CD4-positive, alpha-beta T cell (primary cell): ENCODE data around the gene RYR2. TPM values are rescaled to one million over a fixed set of nuclear protein-coding genes. Genes with fewer than 3 reads are reported as not detected.

Experiments used
- ATAC-seq: fragments of 200-7000 bp; cut with Tn5 transposase; one replicate; pipeline ENCODE4 v1.10.0; 2022; ENCODE audit warnings: mild to moderate bottlenecking; ENCODE audit not compliant: poor library complexity
- CTCF ChIA-PET: fragments of 350-600 bp; sonication (Branson Sonifier 250); formaldehyde crosslinking; loops from one replicate; lab custom pipeline; 2021; ENCODE audit warnings: antibody characterized with exemption, inconsistent platforms; lab: Charles Lee
- POLR2A ChIA-PET: fragments of 350-600 bp; sonication (Branson Sonifier 250); formaldehyde crosslinking; loops from one replicate; lab custom pipeline; 2021; ENCODE audit warnings: antibody characterized with exemption, inconsistent platforms; lab: Charles Lee
- DNase-seq, 14 experiments: peaks; one replicate each; pipeline ENCODE4 v3.0.0-alpha.2; 2013 to 2020; ENCODE audit warnings: mixed read lengths in 2 of 14
- H3K27ac ChIP-seq, 2 donors: one replicate each; pipeline versions ENCODE4 v1.5.1 to v1.7.0; 2013; ENCODE audit warnings: low read length in 2 of 2, low read depth in 1 of 2, mild to moderate bottlenecking in 1 of 2
- H3K27me3 ChIP-seq, 2 experiments: 1 replicate in 1 of 2; 2 replicates in 1 of 2; pipeline versions ENCODE4 v1.6.1 to v1.7.0; 2013; ENCODE audit warnings: low read length in 2 of 2, control low read depth in 1 of 2, mild to moderate bottlenecking in 1 of 2, moderate library complexity in 1 of 2; ENCODE audit not compliant: insufficient read depth in 2 of 2, control insufficient read depth in 1 of 2
- H3K36me3 ChIP-seq: one replicate; pipeline ENCODE4 v1.6.1; 2013; ENCODE audit warnings: low read length, control low read depth; ENCODE audit not compliant: insufficient read depth
- H3K4me1 ChIP-seq: one replicate; pipeline ENCODE4 v1.6.1; 2013; ENCODE audit warnings: low read length, control low read depth; ENCODE audit not compliant: insufficient read depth
- H3K4me3 ChIP-seq: one replicate; pipeline ENCODE4 v1.5.1; 2013; ENCODE audit warnings: mild to moderate bottlenecking, low read length, moderate library complexity
- H3K9me3 ChIP-seq, 2 experiments: 1 replicate in 1 of 2; 2 replicates in 1 of 2; pipeline versions ENCODE4 v1.6.1 to v1.7.0; 2013; ENCODE audit warnings: low read length in 2 of 2, mild to moderate bottlenecking in 2 of 2, control low read depth in 1 of 2, moderate library complexity in 1 of 2; ENCODE audit not compliant: control insufficient read depth in 1 of 2, insufficient read depth in 1 of 2
- H3K27ac Mint-ChIP-seq: one replicate; pipeline ENCODE4 v1.8.0; 2020; ENCODE audit warnings: mixed read lengths
- H3K27me3 Mint-ChIP-seq: one replicate; pipeline ENCODE4 v1.8.0; 2021; ENCODE audit warnings: mixed read lengths
- H3K36me3 Mint-ChIP-seq: one replicate; pipeline ENCODE4 v1.8.0; 2021; ENCODE audit warnings: low read depth, mixed read lengths
- H3K4me1 Mint-ChIP-seq: one replicate; pipeline ENCODE4 v1.8.0; 2021; ENCODE audit warnings: low read depth, mixed read lengths
- H3K4me3 Mint-ChIP-seq: one replicate; pipeline ENCODE4 v1.8.0; 2020; ENCODE audit warnings: mild to moderate bottlenecking, mixed read lengths
- H3K9me3 Mint-ChIP-seq: one replicate; pipeline ENCODE4 v1.8.0; 2020; ENCODE audit warnings: mixed read lengths
- CTCF ChIP-seq: fragments of 200-600 bp; IDR thresholded peaks from one replicate; pipeline ENCODE4 v1.8.0; 2022; ENCODE audit warnings: antibody characterized with exemption, mild to moderate bottlenecking
- intact Hi-C, 2 experiments: fragments of 100-400 bp; cut with DNase I in 1 of 2; cut with micrococcal nuclease in 1 of 2; formaldehyde crosslinking; loops; one replicate each; pipeline versions ENCODE4 v1.15.1 to v1.9.0; 2023 to 2025; cut with DNase I, micrococcal nuclease
- total RNA-seq, 174 experiments: library from RNA in 2 of 174; stranded (reverse) in 2 of 174; gene quantifications; one replicate each; pipeline ENCODE4 v1.2.3 and lab custom pipeline; 2021 to 2026

RYR2 gene
- total RNA-seq, 2 experiments from 2014 or later = not detected

- Histone ChIP-seq H3K27ac (no peak overlapping the region), H3K36me3 (no peaks in the 10 kb centered on the region), H3K27me3 (no peaks in the 10 kb centered on the region), H3K4me1 (no peaks in the 10 kb centered on the region), H3K9me3 (peaks cover 0 to 4% of the 10 kb centered on the region in 2 experiments), H3K4me3 (no peak overlapping the region)
- peaks cover 10% of the 10 kb centered on the region for H3K27me3 Mint-ChIP-seq
- no peak for TF ChIP-seq CTCF
- H3K9me3 Mint-ChIP-seq = no peaks in the 10 kb centered on the region
- no peak overlapping the region for H3K27ac Mint-ChIP-seq
- POLR2A ChIA-PET = no interaction called here
- no peaks in the 10 kb centered on the region for H3K4me1 Mint-ChIP-seq
- ATAC-seq (no peak), DNase-seq (no peak)
- H3K4me3 Mint-ChIP-seq = no peak overlapping the region
- intact Hi-C loops = no loop called here
- CTCF ChIA-PET = no interaction called here
- no peaks in the 10 kb centered on the region for H3K36me3 Mint-ChIP-seq
Measured at GRCh38 chr1:237223419-237223818, 181.4 kb downstream of the RYR2 start.

- no peak overlapping the region for H3K4me3 ChIP-seq
- H3K27me3 Mint-ChIP-seq = no peaks in the 10 kb centered on the region
- H3K27ac ChIP-seq = no peak overlapping the region
- no peak for TF ChIP-seq CTCF
- no peak overlapping the region for H3K4me3 Mint-ChIP-seq
- H3K4me1 ChIP-seq = no peaks in the 10 kb centered on the region
- no peaks in the 10 kb centered on the region for H3K36me3 ChIP-seq
- no peaks in the 10 kb centered on the region for H3K9me3 Mint-ChIP-seq
- ChIA-PET CTCF (no interaction called here), POLR2A (no interaction called here)
- H3K27ac Mint-ChIP-seq = no peak overlapping the region
- no peaks in the 10 kb centered on the region for H3K4me1 Mint-ChIP-seq
- no peak for DNase-seq
- intact Hi-C loops = no loop called here
- H3K9me3 ChIP-seq = no peaks in the 10 kb centered on the region
- no peak for ATAC-seq
- H3K27me3 ChIP-seq = no peaks in the 10 kb centered on the region
- H3K36me3 Mint-ChIP-seq = no peaks in the 10 kb centered on the region
Measured at GRCh38 chr1:237226177-237226944, 184.4 kb downstream of the RYR2 start.

GRCh38 chr1:237227476-237227875, 185.5 kb downstream of the RYR2 start:
- ChIA-PET POLR2A (no interaction called here), CTCF (no interaction called here)
- intact Hi-C loops = no loop called here
- no peaks in the 10 kb centered on the region for H3K4me1 ChIP-seq
- no peak overlapping the region for H3K27ac ChIP-seq
- no peak overlapping the region for H3K4me3 Mint-ChIP-seq
- H3K27me3 ChIP-seq = no peaks in the 10 kb centered on the region
- no peak overlapping the region for H3K4me3 ChIP-seq
- H3K9me3 ChIP-seq = no peaks in the 10 kb centered on the region
- H3K4me1 Mint-ChIP-seq = no peaks in the 10 kb centered on the region
- no peak for TF ChIP-seq CTCF
- ATAC-seq = no peak
- no peak for DNase-seq
- no peak overlapping the region for H3K27ac Mint-ChIP-seq
- H3K27me3 Mint-ChIP-seq = no peaks in the 10 kb centered on the region
- H3K9me3 Mint-ChIP-seq = no peaks in the 10 kb centered on the region
- no peaks in the 10 kb centered on the region for H3K36me3 Mint-ChIP-seq
- H3K36me3 ChIP-seq = no peaks in the 10 kb centered on the region
